Measurements from ENCODE around the gene SPTLC2. TPM values are rescaled to one million over a fixed set of nuclear protein-coding genes. Genes with fewer than 3 reads are reported as not detected.

Gene SPTLC2
- total and polyA plus RNA-seq, 2 of the 8 experiments (the other 6 are each of a cell fraction or from before 2014, with no cell fraction given) = 8.9 to 35.1 TPM

DNA sequence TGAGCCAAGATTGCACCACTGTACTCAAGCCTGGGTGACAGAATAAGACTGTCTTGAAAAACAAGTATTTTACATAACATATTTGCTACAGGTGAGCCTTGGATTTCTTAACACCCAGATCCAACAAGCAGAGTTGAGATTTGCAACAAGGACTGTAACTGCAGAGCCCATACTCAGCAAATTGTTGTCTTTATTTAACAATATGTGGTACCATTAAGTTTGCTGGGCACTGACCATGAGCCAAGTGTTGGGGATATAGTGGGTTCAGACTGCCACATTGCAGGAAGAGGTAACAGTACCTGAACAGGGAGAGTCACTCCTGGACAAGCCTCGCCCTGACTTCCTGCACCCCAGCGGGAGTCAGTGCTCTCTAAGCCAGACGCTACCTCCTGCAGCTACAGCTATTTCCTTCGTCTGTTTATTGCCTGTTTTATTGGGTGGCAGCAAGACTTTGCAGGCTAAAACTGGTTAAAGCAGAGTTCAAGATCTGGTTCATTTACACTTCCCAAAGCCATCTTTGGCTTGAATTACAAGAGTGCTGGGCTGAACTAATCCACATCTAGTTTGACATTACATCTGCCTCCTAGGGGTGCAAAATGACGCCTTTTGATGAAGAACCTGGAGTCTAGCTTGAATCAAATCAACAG lies 146.1 kb downstream of the SPTLC2 start:
- no peak overlapping the region for H2BK15ac ChIP-seq (ENCODE audit: low read length)
- no peak overlapping the region for H3K4me2 ChIP-seq (ENCODE audit: insufficient read depth in 1 of 2, low read depth in 2 of 2, low read length in 2 of 2)
- no peak overlapping the region for H2BK120ac ChIP-seq (replicated peaks; ENCODE audit: low read depth, low read length)
- no peak overlapping the region for H4K8ac ChIP-seq (ENCODE audit: extremely low read depth, insufficient read depth, low read length)
- no peak overlapping the region for H3K4ac ChIP-seq (replicated peaks; ENCODE audit: insufficient read length, low read depth, low read length)
- H2BK5ac ChIP-seq (ENCODE audit: low read depth, low read length) = no peak overlapping the region
- H3K79me2 ChIP-seq (ENCODE audit: control insufficient read depth in 1 of 2, insufficient read depth in 2 of 2, low read length in 2 of 2) = no peaks in the 10 kb centered on the region
- H3K14ac ChIP-seq (ENCODE audit: insufficient read length) = no peak overlapping the region
- ChIA-PET POLR2A (ENCODE audit: partially characterized antibody) (interaction anchor here (1.6 kb wide), 1 partner anchor 13 kb away, joined by 4 read pairs; the partner anchor contains the start of genes AHSA1 and VIPAS39), CTCF (ENCODE audit: partially characterized antibody) (no interaction called here)
- H3K9me3 ChIP-seq (ENCODE audit: insufficient read depth in 2 of 2, low read depth in 1 of 2, low read length in 1 of 2) = no peaks in the 10 kb centered on the region
- H3K79me1 ChIP-seq (ENCODE audit: low read depth, low read length) = no peaks in the 10 kb centered on the region
- no peak overlapping the region for H3K23ac ChIP-seq (ENCODE audit: insufficient read length)
- H3K9ac ChIP-seq (replicated peaks in 1 of 4; ENCODE audit: extremely low read depth in 1 of 4, low read depth in 3 of 4, low read length in 3 of 4) = no peak overlapping the region
- peaks cover 10 to 43% (median 23%) of the 10 kb centered on the region in 4 experiments for H3K36me3 ChIP-seq (ENCODE audit: control insufficient read depth in 2 of 4, insufficient read depth in 4 of 4, low read length in 3 of 4)
- DNase-seq (ENCODE audit: low read depth in 1 of 2, low spot score in 2 of 2) = no peak
- H2BK20ac ChIP-seq (ENCODE audit: low read length) = no peak overlapping the region
- no peaks in the 10 kb centered on the region for H3K27me3 ChIP-seq (replicated peaks in 1 of 4; ENCODE audit: control insufficient read depth in 3 of 4, extremely low read depth in 1 of 4, insufficient read depth in 3 of 4, low read length in 3 of 4)
- H2AK5ac ChIP-seq (ENCODE audit: low read depth, low read length) = no peak overlapping the region
- no peak overlapping the region for H3K4me3 ChIP-seq (ENCODE audit: extremely low read depth in 1 of 4, insufficient read depth in 2 of 4, low read depth in 3 of 4, low read length in 4 of 4)
- FAIRE-seq = no peak
- peaks cover 0 to 3% of the 10 kb centered on the region in 2 experiments for H4K20me1 ChIP-seq (replicated peaks in 1 of 2; ENCODE audit: control insufficient read depth in 1 of 2, insufficient read depth in 2 of 2, low read length in 2 of 2)
- H3K56ac ChIP-seq (replicated peaks; ENCODE audit: insufficient read length, low read depth, low read length) = no peak overlapping the region
- H3K4me1 ChIP-seq (replicated peaks in 1 of 4; ENCODE audit: control insufficient read depth in 3 of 4, insufficient read depth in 4 of 4, low read length in 3 of 4) = peaks cover 0 to 6% (median 3%) of the 10 kb centered on the region in 4 experiments; a peak in 3 of 7 replicates
- no peak overlapping the region for H2BK12ac ChIP-seq (ENCODE audit: low read depth, low read length)
- no peak overlapping the region for H2AFZ ChIP-seq (ENCODE audit: low read length)
- H4K91ac ChIP-seq (replicated peaks; ENCODE audit: insufficient read length, low read length) = no peak overlapping the region
- no peak overlapping the region for H3K27ac ChIP-seq (ENCODE audit: low read depth, low read length)
- no peak for TF ChIP-seq SP4 (IDR thresholded peaks at IDR 0.05; ENCODE audit: low read length)
- TF ChIP-seq TBP (IDR thresholded peaks at IDR 0.05; ENCODE audit: low read depth, low read length) = no peak
- 77% methylated on average over 5 of the region's 5 CpGs; no CpG with 5 or more reads in 1 of the 2 experiments for WGBS, 2 experiments (ENCODE audit: extremely low coverage in 1 of 2, insufficient coverage in 1 of 2, insufficient read length in 1 of 2, insufficient replicate concordance in 2 of 2, low coverage in 1 of 2, low lambda C conversion rate in 2 of 2, missing lambda C conversion rate in 1 of 2)
- no peak overlapping the region for H3K18ac ChIP-seq (ENCODE audit: extremely low read depth, low read length)
- H3K23me2 ChIP-seq (ENCODE audit: low read depth, low read length) = no peaks in the 10 kb centered on the region
- no peak overlapping the region for H4K5ac ChIP-seq (ENCODE audit: insufficient read length, low read depth, low read length)
